ENCODE measurements around the gene SYF2. TPM values are rescaled to one million over a fixed set of nuclear protein-coding genes. Genes with fewer than 3 reads are reported as not detected.
"Not testable (repeated sequence)": the region's sequence is repeated elsewhere in the genome, so short reads cannot be mapped to it uniquely, and the experiment has no call there.

The SYF2 gene
- total RNA-seq, 4 donors from 2014 or later = 32.7 to 52.2 (median 43.7) TPM

GRCh38 chr1:25193229-25193628 is 39.1 kb downstream of the SYF2 start:
- Histone ChIP-seq H3K4me3 (no peak overlapping the region), H3K4me1 (peaks cover 0 to 6% (median 0%) of the 10 kb centered on the region in 4 donors), H3K36me3 (no peaks in the 10 kb centered on the region), H3K27me3 (peaks cover 0 to 17% of the 10 kb centered on the region in 2 donors), H3K9me3 (no peaks in the 10 kb centered on the region), H3K27ac (no peak overlapping the region)
- TF ChIP-seq EP300 (IDR thresholded peaks at IDR 0.05) (no peak), POLR2A (IDR thresholded peaks at IDR 0.05) (no peak), CTCF (IDR thresholded peaks at IDR 0.05) (no peak)
- no peak for DNase-seq (ENCODE audit: low spot score in 2 of 2)
- WGBS, 2 donors = 53 to 57% methylated on average over 9 of the region's 9 CpGs

GRCh38 chr1:25192154-25192553 is 40.1 kb downstream of the SYF2 start:
- Histone ChIP-seq H3K36me3 (no peaks in the 10 kb centered on the region), H3K27me3 (peaks cover 0 to 17% of the 10 kb centered on the region in 2 donors), H3K4me3 (no peak overlapping the region), H3K9me3 (no peaks in the 10 kb centered on the region), H3K4me1 (no peaks in the 10 kb centered on the region), H3K27ac (no peak overlapping the region)
- no peak for DNase-seq (ENCODE audit: low spot score in 2 of 2)
- TF ChIP-seq POLR2A (IDR thresholded peaks at IDR 0.05) (no peak), EP300 (IDR thresholded peaks at IDR 0.05) (no peak), CTCF (IDR thresholded peaks at IDR 0.05) (no peak)
- 91% methylated on average over 5 of the region's 5 CpGs for WGBS, 2 donors

GRCh38 chr1:25190260-25190659 is 42.0 kb downstream of the SYF2 start:
- H3K36me3 ChIP-seq = no peaks in the 10 kb centered on the region
- DNase-seq (ENCODE audit: low spot score in 2 of 2) = no peak
- no peaks in the 10 kb centered on the region for H3K9me3 ChIP-seq
- H3K4me3 ChIP-seq = no peak overlapping the region
- no peak for TF ChIP-seq CTCF (IDR thresholded peaks at IDR 0.05)
- TF ChIP-seq POLR2A (IDR thresholded peaks at IDR 0.05) = no peak
- no peak for TF ChIP-seq EP300 (IDR thresholded peaks at IDR 0.05)
- WGBS, 2 donors = 78 to 90% methylated on average over 2 of the region's 2 CpGs
- H3K27ac ChIP-seq = no peak overlapping the region
- H3K4me1 ChIP-seq = no peaks in the 10 kb centered on the region
- H3K27me3 ChIP-seq = peaks cover 0 to 11% of the 10 kb centered on the region in 2 donors

- H3K27me3 ChIP-seq = peaks cover 0 to 16% of the 10 kb centered on the region in 2 donors
- not testable (repeated sequence) for H3K9me3 ChIP-seq; H3K4me3 ChIP-seq; H3K4me1 ChIP-seq; H3K36me3 ChIP-seq; H3K27ac ChIP-seq; DNase-seq (ENCODE audit: low spot score in 2 of 2)
- WGBS, 2 donors = 94 to 97% methylated on average over 3 of the region's 3 CpGs
These were observed 44.4 kb downstream of the SYF2 start for GRCh38 chr1:25187904-25188303.

- Histone ChIP-seq H3K27me3 (peaks cover 0 to 16% of the 10 kb centered on the region in 2 donors), H3K4me3 (no peak overlapping the region), H3K9me3 (no peaks in the 10 kb centered on the region), H3K4me1 (no peaks in the 10 kb centered on the region), H3K36me3 (no peaks in the 10 kb centered on the region), H3K27ac (no peak overlapping the region)
- TF ChIP-seq EP300 (IDR thresholded peaks at IDR 0.05) (no peak), POLR2A (IDR thresholded peaks at IDR 0.05) (no peak), CTCF (IDR thresholded peaks at IDR 0.05) (no peak)
- no peak for DNase-seq (ENCODE audit: low spot score in 2 of 2)
- WGBS, 2 donors = 85 to 86% methylated on average over 5 of the region's 5 CpGs
These were observed 45.2 kb downstream of the SYF2 start for GRCh38 chr1:25187077-25187476.

All from tibial nerve (tissue), 4 donors.